SU-DHL-6 (cell line): Measurements from ENCODE around the gene PTGES3.

Experiments
- CTCF ChIP-seq: fragments of 200-600 bp; sonication (generic); IDR thresholded peaks from one replicate; pipeline ENCODE4 v1.5.1; 2017; ENCODE audit warnings: antibody characterized with exemption, mild to moderate bottlenecking, low read length, moderate library complexity; ENCODE audit not compliant: insufficient read depth, poor library complexity, severe bottlenecking
- EZH2phosphoT487 ChIP-seq: fragments of 200-600 bp; sonication (generic), shearing (Covaris generic); conservative IDR thresholded peaks from 2 replicates; pipeline ENCODE4 v1.6.1; 2018; ENCODE audit warnings: mild to moderate bottlenecking, antibody characterized with exemption, low read length, moderate library complexity, mixed read lengths

- TF ChIP-seq CTCF (no peak), EZH2phosphoT487 (no peak)
These were observed 21.8 kb upstream of the PTGES3 start for GRCh38 chr12:56709759-56710376.
